Naive thymus-derived CD8-positive, alpha-beta T cell (primary cell): ENCODE data around the gene FNDC10. TPM values are rescaled to one million over a fixed set of nuclear protein-coding genes. Genes with fewer than 3 reads are reported as not detected.

Experiments used
- ATAC-seq, 2 donors: fragments of 150-1000 bp; cut with Tn5 transposase in 1 of 2; sonication (Bioruptor Pico), chemical (Tn5 transposase) in 1 of 2; 1 replicate in 1 of 2; 2 replicates in 1 of 2; pipeline ENCODE4 v1.10.0; 2021; ENCODE audit warnings: mild to moderate bottlenecking in 2 of 2, moderate library complexity in 2 of 2
- POLR2A ChIA-PET: fragments of 350-600 bp; sonication (Branson Sonifier 250); formaldehyde crosslinking; loops from one replicate; lab custom pipeline; 2021; ENCODE audit warnings: antibody characterized with exemption; lab: Charles Lee
- DNase-seq, 10 donors: peaks; one replicate each; pipeline versions ENCODE4 v3.0.0 to v3.0.0-alpha.2; 2020 to 2022
- H3K27ac Mint-ChIP-seq, 10 donors: one replicate each; pipeline ENCODE4 v1.8.0; 2020 to 2022; ENCODE audit warnings: mild to moderate bottlenecking in 10 of 10, mixed read lengths in 10 of 10, moderate library complexity in 4 of 10, inconsistent platforms in 1 of 10
- H3K27me3 Mint-ChIP-seq, 5 donors: one replicate each; pipeline ENCODE4 v1.8.0; 2021 to 2022; ENCODE audit warnings: mixed read lengths in 5 of 5
- H3K36me3 Mint-ChIP-seq, 3 donors: one replicate each; pipeline ENCODE4 v1.8.0; 2020 to 2022; ENCODE audit warnings: mixed read lengths in 3 of 3, mild to moderate bottlenecking in 2 of 3, inconsistent platforms in 1 of 3
- H3K4me1 Mint-ChIP-seq, 4 donors: one replicate each; pipeline ENCODE4 v1.8.0; 2021 to 2022; ENCODE audit warnings: mixed read lengths in 4 of 4
- H3K4me3 Mint-ChIP-seq, 10 donors: one replicate each; pipeline ENCODE4 v1.8.0; 2020 to 2022; ENCODE audit warnings: mild to moderate bottlenecking in 10 of 10, mixed read lengths in 10 of 10, moderate library complexity in 6 of 10, inconsistent platforms in 1 of 10
- H3K9me3 Mint-ChIP-seq, 9 donors: one replicate each; pipeline ENCODE4 v1.8.0; 2020 to 2022; ENCODE audit warnings: mixed read lengths in 9 of 9, mild to moderate bottlenecking in 3 of 9, inconsistent platforms in 1 of 9, moderate library complexity in 1 of 9
- polyA plus RNA-seq, 3 donors: library from polyadenylated mRNA; unstranded; fragments of 300-500 nt; fragmentation: Illumina TruSeq; gene quantifications; one replicate each; pipeline ENCODE4 v1.2.3, GENCODE V29; 2021
- total RNA-seq, 8 experiments: library from RNA in 2 of 8; stranded (reverse) in 2 of 8; gene quantifications; one replicate each; pipeline ENCODE4 v1.2.3 and lab custom pipeline; 2021 to 2026

FNDC10 gene
- total and polyA plus RNA-seq, 5 experiments from 2014 or later: 0.75 to 3.8 (median 2.4) TPM

GRCh38 chr1:1554926-1555915, 44.7 kb downstream of the FNDC10 start:
- H3K27ac Mint-ChIP-seq: peak overlapping the region in 4 of 10 donors; percentile 24 to 59 (median 42)
- no peak for DNase-seq
- H3K36me3 Mint-ChIP-seq: peaks cover 0 to 5% (median 0%) of the 10 kb centered on the region in 3 donors

GRCh38 chr1:1554550-1554925, 45.4 kb downstream of the FNDC10 start:
- Mint-ChIP-seq H3K27me3 (no peaks in the 10 kb centered on the region), H3K4me1 (peaks cover 3 to 11% (median 7%) of the 10 kb centered on the region in 4 donors), H3K4me3 (peak overlapping the region in 1 of 10 donors; percentile 58), H3K27ac (no peak overlapping the region), H3K36me3 (no peaks in the 10 kb centered on the region), H3K9me3 (no peaks in the 10 kb centered on the region)
- POLR2A ChIA-PET: interaction anchor here (0.6 kb wide), 1 partner anchor 18 kb away, joined by 4 read pairs; no protein-coding TSS in a partner anchor
- DNase-seq: no peak
- no peak for ATAC-seq

More at GRCh38 chr1:1554926-1555915, 44.7 kb downstream of the FNDC10 start:
- peaks cover 1 to 11% (median 7%) of the 10 kb centered on the region in 4 donors for H3K4me1 Mint-ChIP-seq
- no peak for ATAC-seq
- peak overlapping the region in 1 of 10 donors; percentile 58 for H3K4me3 Mint-ChIP-seq
- H3K27me3 Mint-ChIP-seq: no peaks in the 10 kb centered on the region
- H3K9me3 Mint-ChIP-seq: no peaks in the 10 kb centered on the region
- POLR2A ChIA-PET: interaction anchor here (0.6 to 0.7 kb wide), 2 partner anchors 18 to 59 kb away, joined by 3 to 4 read pairs; no protein-coding TSS in a partner anchor

GRCh38 chr1:1553821-1554494, 46.0 kb downstream of the FNDC10 start:
- no peak for ATAC-seq
- DNase-seq: no peak
- H3K36me3 Mint-ChIP-seq: no peaks in the 10 kb centered on the region
- H3K4me1 Mint-ChIP-seq: peaks cover 3 to 12% (median 7%) of the 10 kb centered on the region in 4 donors
- no peaks in the 10 kb centered on the region for H3K27me3 Mint-ChIP-seq
- POLR2A ChIA-PET: interaction anchor here (0.6 kb wide), 1 partner anchor 124 kb away, joined by 3 read pairs; no protein-coding TSS in a partner anchor
- H3K4me3 Mint-ChIP-seq: no peak overlapping the region
- peak overlapping the region in 3 of 10 donors; percentile 17 to 56 (median 21) for H3K27ac Mint-ChIP-seq
- H3K9me3 Mint-ChIP-seq: no peaks in the 10 kb centered on the region

GRCh38 chr1:1552263-1552639, 47.7 kb downstream of the FNDC10 start:
- DNase-seq (no peak), ATAC-seq (no peak)
- Mint-ChIP-seq H3K27me3 (no peaks in the 10 kb centered on the region), H3K4me1 (peaks cover 3 to 22% (median 5%) of the 10 kb centered on the region in 4 donors), H3K9me3 (no peaks in the 10 kb centered on the region), H3K4me3 (no peak overlapping the region), H3K36me3 (no peaks in the 10 kb centered on the region), H3K27ac (peak overlapping the region in 2 of 10 donors; percentile 9 to 55)
- POLR2A ChIA-PET: no interaction called here

- H3K36me3 Mint-ChIP-seq: no peaks in the 10 kb centered on the region
- POLR2A ChIA-PET: interaction anchor here (0.7 to 1.5 kb wide), 2 partner anchors 19 to 63 kb away, joined by 3 to 4 read pairs; partner anchors contain the start of gene MIB2
- peak overlapping the region in 2 of 10 donors; percentile 52 to 55 for H3K27ac Mint-ChIP-seq
- H3K9me3 Mint-ChIP-seq: no peaks in the 10 kb centered on the region
- no peak for ATAC-seq
- H3K27me3 Mint-ChIP-seq: no peaks in the 10 kb centered on the region
- no peak for DNase-seq
- no peak overlapping the region for H3K4me3 Mint-ChIP-seq
- H3K4me1 Mint-ChIP-seq: peaks cover 3 to 23% (median 5%) of the 10 kb centered on the region in 4 donors
Measured at GRCh38 chr1:1551524-1552262, 48.2 kb downstream of the FNDC10 start.

GRCh38 chr1:1550591-1551432, 49.1 kb downstream of the FNDC10 start:
- POLR2A ChIA-PET: interaction anchor here (0.7 to 1.5 kb wide), 2 partner anchors 20 to 64 kb away, joined by 3 to 4 read pairs; partner anchors contain the start of gene MIB2
- Mint-ChIP-seq H3K4me3 (no peak overlapping the region), H3K4me1 (peaks cover 3 to 22% (median 5%) of the 10 kb centered on the region in 4 donors), H3K27ac (peak overlapping the region in 3 of 10 donors; percentile 20 to 52 (median 51)), H3K27me3 (no peaks in the 10 kb centered on the region), H3K36me3 (no peaks in the 10 kb centered on the region), H3K9me3 (no peaks in the 10 kb centered on the region)
- DNase-seq (no peak), ATAC-seq (peak in 1 of 2 donors; percentile 30)

GRCh38 chr1:1550087-1550486, 49.8 kb downstream of the FNDC10 start:
- POLR2A ChIA-PET: interaction anchor here (1.5 kb wide), 1 partner anchor 65 kb away, joined by 3 read pairs; the partner anchor contains the start of gene MIB2
- H3K4me1 Mint-ChIP-seq: peaks cover under 1 to 22% (median 4%) of the 10 kb centered on the region in 4 donors
- H3K9me3 Mint-ChIP-seq: no peaks in the 10 kb centered on the region
- ATAC-seq (no peak), DNase-seq (no peak)
- no peaks in the 10 kb centered on the region for H3K36me3 Mint-ChIP-seq
- no peaks in the 10 kb centered on the region for H3K27me3 Mint-ChIP-seq
- H3K4me3 Mint-ChIP-seq: no peak overlapping the region
- H3K27ac Mint-ChIP-seq: peak overlapping the region in 3 of 10 donors; percentile 19 to 59 (median 36)

- no peaks in the 10 kb centered on the region for H3K27me3 Mint-ChIP-seq
- DNase-seq: no peak
- POLR2A ChIA-PET: interaction anchor here (0.6 to 1.1 kb wide), 3 partner anchors 10 to 358 kb away, joined by 3 read pairs; no protein-coding TSS in a partner anchor
- H3K4me3 Mint-ChIP-seq: no peak overlapping the region
- H3K36me3 Mint-ChIP-seq: no peaks in the 10 kb centered on the region
- peak overlapping the region in 1 of 10 donors; percentile 29 for H3K27ac Mint-ChIP-seq
- H3K4me1 Mint-ChIP-seq: peaks cover 0 to 21% (median 3%) of the 10 kb centered on the region in 4 donors
- no peaks in the 10 kb centered on the region for H3K9me3 Mint-ChIP-seq
- no peak for ATAC-seq
Measured at GRCh38 chr1:1548591-1548990, 51.3 kb downstream of the FNDC10 start.

Other genes starting within 250 kb of the FNDC10 start
- 1 to 10 TPM; 7.4 to 7.7 TPM for gene MXRA8, start 241.6 kb downstream of the FNDC10 start, total RNA-seq
- 10 to 100 TPM in 2 of 3 donors, 1 to 10 TPM in 1; 7.4 to 22.0 (median 19.7) TPM for gene MXRA8, start 241.6 kb downstream of the FNDC10 start, polyA plus RNA-seq
- gene AURKAIP1, start 224.9 kb downstream of the FNDC10 start, total RNA-seq: 10 to 100 TPM; 68.0 to 70.3 TPM
- gene AURKAIP1, start 224.9 kb downstream of the FNDC10 start, polyA plus RNA-seq: 100 to 1,000 TPM; 146 to 169 (median 168) TPM
- gene CCNL2, start 200.8 kb downstream of the FNDC10 start, total RNA-seq: 100 to 1,000 TPM; 399 to 406 TPM
- gene CCNL2, start 200.8 kb downstream of the FNDC10 start, polyA plus RNA-seq: 10 to 100 TPM; 13.4 to 28.1 (median 13.7) TPM
- gene MRPL20, start 192.8 kb downstream of the FNDC10 start, total RNA-seq: 100 to 1,000 TPM; 162 to 165 TPM
- 100 to 1,000 TPM; 203 to 233 (median 224) TPM for gene MRPL20, start 192.8 kb downstream of the FNDC10 start, polyA plus RNA-seq
- gene ANKRD65, start 178.9 kb downstream of the FNDC10 start, total RNA-seq: not detected
- gene ANKRD65, start 178.9 kb downstream of the FNDC10 start, polyA plus RNA-seq: not detected
- gene VWA1, start 164.4 kb downstream of the FNDC10 start, total RNA-seq: not detected
- not detected for gene VWA1, start 164.4 kb downstream of the FNDC10 start, polyA plus RNA-seq
- gene ATAD3C, start 150.4 kb downstream of the FNDC10 start, total RNA-seq: under 1 TPM; 0.49 to 0.70 TPM
- 1 to 10 TPM in 2 of 3 donors, under 1 TPM in 1; 0.04 to 3.1 (median 2.1) TPM for gene ATAD3C, start 150.4 kb downstream of the FNDC10 start, polyA plus RNA-seq
- 10 to 100 TPM; 47.3 to 50.9 TPM for gene ATAD3B, start 128.4 kb downstream of the FNDC10 start, total RNA-seq
- gene ATAD3B, start 128.4 kb downstream of the FNDC10 start, polyA plus RNA-seq: 1 to 10 TPM; 2.4 to 5.6 (median 2.6) TPM
- gene ATAD3A, start 88.0 kb downstream of the FNDC10 start, total RNA-seq: 10 to 100 TPM; 24.7 to 27.5 TPM
- gene ATAD3A, start 88.0 kb downstream of the FNDC10 start, polyA plus RNA-seq: 10 to 100 TPM in 1 of 3 donors, 1 to 10 TPM in 2; 7.7 to 15.3 (median 8.5) TPM
- gene TMEM240, start 59.5 kb downstream of the FNDC10 start, total RNA-seq: 1 to 10 TPM; 3.4 TPM
- not detected for gene TMEM240, start 59.5 kb downstream of the FNDC10 start, polyA plus RNA-seq
- 100 to 1,000 TPM; 158 to 162 TPM for gene SSU72, start 25.3 kb downstream of the FNDC10 start, total RNA-seq
- gene SSU72, start 25.3 kb downstream of the FNDC10 start, polyA plus RNA-seq: 100 to 1,000 TPM; 219 to 290 (median 248) TPM
- gene MIB2, start 15.4 kb upstream of the FNDC10 start, total RNA-seq: 100 to 1,000 TPM; 109 to 122 TPM
- 10 to 100 TPM; 23.6 to 31.1 (median 27.2) TPM for gene MIB2, start 15.4 kb upstream of the FNDC10 start, polyA plus RNA-seq
- gene MMP23B, start 32.0 kb upstream of the FNDC10 start, total RNA-seq: 1 to 10 TPM; 3.6 to 6.1 TPM
- 1 to 10 TPM in 2 of 3 donors, not detected in 1; 1.1 to 2.4 TPM for gene MMP23B, start 32.0 kb upstream of the FNDC10 start, polyA plus RNA-seq
- gene CDK11B, start 58.9 kb upstream of the FNDC10 start, total RNA-seq: 10 to 100 TPM; 43.6 to 44.3 TPM
- 10 to 100 TPM; 11.8 to 19.7 (median 12.7) TPM for gene CDK11B, start 58.9 kb upstream of the FNDC10 start, polyA plus RNA-seq
- gene SLC35E2B, start 92.7 kb upstream of the FNDC10 start, total RNA-seq: 100 to 1,000 TPM; 106 to 110 TPM
- gene SLC35E2B, start 92.7 kb upstream of the FNDC10 start, polyA plus RNA-seq: 10 to 100 TPM; 30.2 to 45.1 (median 36.7) TPM
- 100 to 1,000 TPM; 162 to 173 TPM for gene CDK11A, start 124.2 kb upstream of the FNDC10 start, total RNA-seq
- gene CDK11A, start 124.2 kb upstream of the FNDC10 start, polyA plus RNA-seq: 10 to 100 TPM; 14.2 to 28.6 (median 14.4) TPM
- gene NADK, start 178.3 kb upstream of the FNDC10 start, total RNA-seq: 10 to 100 TPM; 47.3 to 53.9 TPM
- 10 to 100 TPM; 18.3 to 25.4 (median 19.7) TPM for gene NADK, start 178.3 kb upstream of the FNDC10 start, polyA plus RNA-seq